HEK293 (cell line): Measurements from ENCODE around the gene B4GALT1.

Experiments used
- GLIS1 ChIP-seq: fragments of 450-650 bp; formaldehyde crosslinking; IDR thresholded peaks from 2 replicates; pipeline ENCODE4 v1.5.1; 2016; ENCODE audit warnings: missing biosample characterization, missing genetic modification characterization
- GLIS2 ChIP-seq: fragments of 450-650 bp; formaldehyde crosslinking; IDR thresholded peaks from 2 replicates; pipeline ENCODE4 v1.5.1; 2016; ENCODE audit warnings: missing biosample characterization, missing genetic modification characterization
- IKZF3 ChIP-seq: fragments of 450-650 bp; IDR thresholded peaks from 2 replicates; pipeline ENCODE4 v1.5.0; 2018; ENCODE audit warnings: missing biosample characterization, mild to moderate bottlenecking, missing genetic modification characterization, moderate library complexity
- KLF1 ChIP-seq: fragments of 450-650 bp; formaldehyde crosslinking; IDR thresholded peaks from 2 replicates; pipeline ENCODE4 v1.5.1; 2016; ENCODE audit warnings: missing biosample characterization, missing genetic modification characterization
- KLF7 ChIP-seq: fragments of 450-650 bp; formaldehyde crosslinking; IDR thresholded peaks from 2 replicates; pipeline ENCODE4 v1.5.1; 2016; ENCODE audit warnings: missing biosample characterization, missing genetic modification characterization, borderline replicate concordance
- SP7 ChIP-seq: fragments of 450-650 bp; formaldehyde crosslinking; IDR thresholded peaks from 2 replicates; pipeline ENCODE4 v1.5.1; 2016; ENCODE audit warnings: missing biosample characterization, missing genetic modification characterization
- TRIM28 ChIP-seq: IDR thresholded peaks from 2 replicates; pipeline ENCODE4 v1.6.1; 2011; ENCODE audit warnings: low read length, control low read depth, borderline replicate concordance
- WT1 ChIP-seq: fragments of 450-650 bp; formaldehyde crosslinking; IDR thresholded peaks from 2 replicates; pipeline ENCODE4 v1.5.1; 2016; ENCODE audit warnings: missing biosample characterization, missing genetic modification characterization
- ZBTB20 ChIP-seq: fragments of 450-650 bp; formaldehyde crosslinking; IDR thresholded peaks from 2 replicates; pipeline ENCODE4 v1.5.1; 2016; ENCODE audit warnings: missing biosample characterization, missing genetic modification characterization
- ZBTB21 ChIP-seq: fragments of 450-650 bp; formaldehyde crosslinking; IDR thresholded peaks from 2 replicates; pipeline ENCODE4 v1.5.1; 2017; ENCODE audit warnings: missing biosample characterization, missing genetic modification characterization
- ZBTB48 ChIP-seq: fragments of 450-650 bp; formaldehyde crosslinking; IDR thresholded peaks from 2 replicates; pipeline ENCODE4 v1.5.1; 2016; ENCODE audit warnings: missing biosample characterization, missing genetic modification characterization
- ZEB2 ChIP-seq: fragments of 450-650 bp; formaldehyde crosslinking; IDR thresholded peaks from 2 replicates; pipeline ENCODE4 v1.5.1; 2016; ENCODE audit warnings: missing biosample characterization, missing genetic modification characterization
- ZNF169 ChIP-seq: fragments of 450-650 bp; formaldehyde crosslinking; IDR thresholded peaks from 2 replicates; pipeline ENCODE4 v1.5.1; 2016; ENCODE audit warnings: missing biosample characterization, missing genetic modification characterization
- ZNF184 ChIP-seq: fragments of 450-650 bp; IDR thresholded peaks from 2 replicates; pipeline ENCODE4 v1.5.1; 2018; ENCODE audit warnings: missing biosample characterization, mild to moderate bottlenecking, missing genetic modification characterization
- ZNF2 ChIP-seq: fragments of 450-650 bp; formaldehyde crosslinking; IDR thresholded peaks from 2 replicates; pipeline ENCODE4 v1.5.1; 2016; ENCODE audit warnings: missing biosample characterization, missing genetic modification characterization
- ZNF335 ChIP-seq: fragments of 450-650 bp; formaldehyde crosslinking; conservative IDR thresholded peaks from 2 replicates; pipeline ENCODE4 v1.5.1; 2016; ENCODE audit warnings: missing biosample characterization, missing genetic modification characterization
- ZNF341 ChIP-seq: fragments of 450-650 bp; formaldehyde crosslinking; IDR thresholded peaks from 2 replicates; pipeline ENCODE4; 2016; ENCODE audit warnings: low read depth, missing biosample characterization, missing genetic modification characterization
- ZNF394 ChIP-seq: fragments of 450-650 bp; formaldehyde crosslinking; IDR thresholded peaks from 2 replicates; pipeline ENCODE4 v1.5.1; 2016; ENCODE audit warnings: missing biosample characterization, missing genetic modification characterization, mild to moderate bottlenecking, moderate library complexity, borderline replicate concordance
- ZNF510 ChIP-seq: fragments of 450-650 bp; formaldehyde crosslinking; IDR thresholded peaks from 2 replicates; pipeline ENCODE4 v1.5.1; 2018; ENCODE audit warnings: mild to moderate bottlenecking, missing genetic modification characterization, missing biosample characterization; ENCODE audit not compliant: insufficient replicate concordance
- ZNF629 ChIP-seq: fragments of 450-650 bp; formaldehyde crosslinking; IDR thresholded peaks from 2 replicates; pipeline ENCODE4 v1.5.1; 2017; ENCODE audit warnings: missing biosample characterization, missing genetic modification characterization
- ZNF843 ChIP-seq: fragments of 450-650 bp; formaldehyde crosslinking; IDR thresholded peaks from 2 replicates; pipeline ENCODE4 v1.5.1; 2016; ENCODE audit warnings: missing biosample characterization, missing genetic modification characterization
- TF ChIP-seq, protein P1 (sequence below): fragments of 450-650 bp; formaldehyde crosslinking; IDR thresholded peaks from 2 replicates; pipeline ENCODE4 v1.5.1; 2017; ENCODE audit warnings: missing biosample characterization, missing genetic modification characterization
- TF ChIP-seq, protein P2 (sequence below): fragments of 450-650 bp; formaldehyde crosslinking; IDR thresholded peaks from 2 replicates; pipeline ENCODE4 v1.5.1; 2016; ENCODE audit warnings: missing biosample characterization, missing genetic modification characterization
- TF ChIP-seq, protein P3 (sequence below): fragments of 450-650 bp; formaldehyde crosslinking; IDR thresholded peaks from 2 replicates; pipeline ENCODE4 v1.5.1; 2016; ENCODE audit warnings: missing biosample characterization, missing genetic modification characterization
- TF ChIP-seq, protein P4 (sequence below): fragments of 450-650 bp; formaldehyde crosslinking; IDR thresholded peaks from 2 replicates; pipeline ENCODE4 v1.5.1; 2017; ENCODE audit warnings: missing biosample characterization, missing genetic modification characterization
- TF ChIP-seq, protein P5 (sequence below): fragments of 450-650 bp; formaldehyde crosslinking; IDR thresholded peaks from 2 replicates; pipeline ENCODE4 v1.5.1; 2016; ENCODE audit warnings: missing biosample characterization, missing genetic modification characterization

The B4GALT1 gene

DNA sequence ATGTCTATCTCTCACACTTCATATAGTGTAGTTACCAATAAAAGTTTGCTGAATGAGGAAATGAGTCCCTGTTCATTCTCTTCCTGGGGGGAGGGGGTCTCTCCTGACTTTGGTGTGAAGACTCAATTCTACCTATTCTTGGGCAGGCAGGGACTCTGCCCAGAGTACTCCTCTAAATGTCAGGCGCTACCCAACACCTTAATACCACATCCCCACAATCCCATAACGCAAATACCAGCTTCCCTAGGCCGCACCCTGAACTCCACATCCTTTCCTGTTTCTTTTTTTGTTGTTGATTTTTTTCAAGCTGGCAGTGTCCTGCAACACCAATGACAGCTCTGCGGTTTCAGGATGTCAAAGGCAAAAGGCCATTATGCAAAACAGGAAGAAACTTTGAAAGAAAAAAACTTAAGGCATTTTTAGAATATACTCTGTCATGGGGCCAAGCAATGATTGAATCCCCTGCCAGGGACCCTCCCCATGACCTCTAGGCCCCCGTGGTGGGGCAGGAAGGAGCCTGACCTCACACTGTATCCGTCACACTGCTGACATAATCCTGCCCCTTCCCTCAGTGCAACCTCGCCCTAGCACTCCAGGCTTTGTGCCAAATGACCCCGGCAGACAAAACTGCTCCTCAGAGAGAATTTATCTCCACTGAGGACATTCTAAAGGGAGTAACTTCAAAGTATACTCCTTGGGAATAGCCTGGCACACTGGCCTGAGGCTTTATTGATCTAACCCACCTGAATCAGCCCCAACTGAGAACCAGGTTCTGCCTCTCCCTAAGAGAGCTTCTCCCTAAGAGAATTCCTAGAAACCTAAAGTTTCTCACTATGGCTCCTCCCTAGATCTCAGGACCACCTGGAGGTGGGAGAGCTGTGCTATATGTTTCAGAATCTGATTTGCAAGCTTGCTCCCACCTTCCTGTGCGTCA lies 8.0 kb downstream of the B4GALT1 start (continued):
- TF ChIP-seq, protein P1, sequence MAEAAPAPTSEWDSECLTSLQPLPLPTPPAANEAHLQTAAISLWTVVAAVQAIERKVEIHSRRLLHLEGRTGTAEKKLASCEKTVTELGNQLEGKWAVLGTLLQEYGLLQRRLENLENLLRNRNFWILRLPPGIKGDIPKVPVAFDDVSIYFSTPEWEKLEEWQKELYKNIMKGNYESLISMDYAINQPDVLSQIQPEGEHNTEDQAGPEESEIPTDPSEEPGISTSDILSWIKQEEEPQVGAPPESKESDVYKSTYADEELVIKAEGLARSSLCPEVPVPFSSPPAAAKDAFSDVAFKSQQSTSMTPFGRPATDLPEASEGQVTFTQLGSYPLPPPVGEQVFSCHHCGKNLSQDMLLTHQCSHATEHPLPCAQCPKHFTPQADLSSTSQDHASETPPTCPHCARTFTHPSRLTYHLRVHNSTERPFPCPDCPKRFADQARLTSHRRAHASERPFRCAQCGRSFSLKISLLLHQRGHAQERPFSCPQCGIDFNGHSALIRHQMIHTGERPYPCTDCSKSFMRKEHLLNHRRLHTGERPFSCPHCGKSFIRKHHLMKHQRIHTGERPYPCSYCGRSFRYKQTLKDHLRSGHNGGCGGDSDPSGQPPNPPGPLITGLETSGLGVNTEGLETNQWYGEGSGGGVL: peak; percentile 17; the same call in 1 of the 2 replicates
- TF ChIP-seq KLF1 (tag by site-specific recombination): peak; percentile 52
- TF ChIP-seq ZEB2 (tag by site-specific recombination): 0 out of 2 replicates have a peak, but pooled peaks have one; percentile 40
- TF ChIP-seq, protein P2, sequence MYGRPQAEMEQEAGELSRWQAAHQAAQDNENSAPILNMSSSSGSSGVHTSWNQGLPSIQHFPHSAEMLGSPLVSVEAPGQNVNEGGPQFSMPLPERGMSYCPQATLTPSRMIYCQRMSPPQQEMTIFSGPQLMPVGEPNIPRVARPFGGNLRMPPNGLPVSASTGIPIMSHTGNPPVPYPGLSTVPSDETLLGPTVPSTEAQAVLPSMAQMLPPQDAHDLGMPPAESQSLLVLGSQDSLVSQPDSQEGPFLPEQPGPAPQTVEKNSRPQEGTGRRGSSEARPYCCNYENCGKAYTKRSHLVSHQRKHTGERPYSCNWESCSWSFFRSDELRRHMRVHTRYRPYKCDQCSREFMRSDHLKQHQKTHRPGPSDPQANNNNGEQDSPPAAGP (tag by site-specific recombination): peak; percentile 98
- no peak for TF ChIP-seq KLF7 (tag by site-specific recombination)
- TF ChIP-seq SP7 (tag by site-specific recombination): peak; percentile 52; the same call in 1 of the 2 replicates
- no peak for TF ChIP-seq ZNF2
- TF ChIP-seq ZNF843: no peak
- no peak for TF ChIP-seq ZNF184
- peak; percentile 78 for TF ChIP-seq GLIS2 (tag by site-specific recombination)
- TF ChIP-seq ZNF394: peak; percentile 70; the same call in 1 of the 2 replicates
- TF ChIP-seq, protein P3, sequence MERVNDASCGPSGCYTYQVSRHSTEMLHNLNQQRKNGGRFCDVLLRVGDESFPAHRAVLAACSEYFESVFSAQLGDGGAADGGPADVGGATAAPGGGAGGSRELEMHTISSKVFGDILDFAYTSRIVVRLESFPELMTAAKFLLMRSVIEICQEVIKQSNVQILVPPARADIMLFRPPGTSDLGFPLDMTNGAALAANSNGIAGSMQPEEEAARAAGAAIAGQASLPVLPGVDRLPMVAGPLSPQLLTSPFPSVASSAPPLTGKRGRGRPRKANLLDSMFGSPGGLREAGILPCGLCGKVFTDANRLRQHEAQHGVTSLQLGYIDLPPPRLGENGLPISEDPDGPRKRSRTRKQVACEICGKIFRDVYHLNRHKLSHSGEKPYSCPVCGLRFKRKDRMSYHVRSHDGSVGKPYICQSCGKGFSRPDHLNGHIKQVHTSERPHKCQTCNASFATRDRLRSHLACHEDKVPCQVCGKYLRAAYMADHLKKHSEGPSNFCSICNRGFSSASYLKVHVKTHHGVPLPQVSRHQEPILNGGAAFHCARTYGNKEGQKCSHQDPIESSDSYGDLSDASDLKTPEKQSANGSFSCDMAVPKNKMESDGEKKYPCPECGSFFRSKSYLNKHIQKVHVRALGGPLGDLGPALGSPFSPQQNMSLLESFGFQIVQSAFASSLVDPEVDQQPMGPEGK: peak; percentile 86
- 0 out of 2 replicates have a peak, but pooled peaks have one; percentile 41 for TF ChIP-seq ZNF335 (tag by site-specific recombination)
- no peak for TF ChIP-seq ZNF169 (tag by site-specific recombination)
- TF ChIP-seq IKZF3: 0 out of 2 replicates have a peak, but pooled peaks have one; percentile 9
- no peak for TF ChIP-seq ZBTB20 (tag by site-specific recombination)
- TF ChIP-seq GLIS1: peak; percentile 88
- peak; percentile 77 for TF ChIP-seq ZBTB21 (tag by site-specific recombination)
- TF ChIP-seq, protein P4, sequence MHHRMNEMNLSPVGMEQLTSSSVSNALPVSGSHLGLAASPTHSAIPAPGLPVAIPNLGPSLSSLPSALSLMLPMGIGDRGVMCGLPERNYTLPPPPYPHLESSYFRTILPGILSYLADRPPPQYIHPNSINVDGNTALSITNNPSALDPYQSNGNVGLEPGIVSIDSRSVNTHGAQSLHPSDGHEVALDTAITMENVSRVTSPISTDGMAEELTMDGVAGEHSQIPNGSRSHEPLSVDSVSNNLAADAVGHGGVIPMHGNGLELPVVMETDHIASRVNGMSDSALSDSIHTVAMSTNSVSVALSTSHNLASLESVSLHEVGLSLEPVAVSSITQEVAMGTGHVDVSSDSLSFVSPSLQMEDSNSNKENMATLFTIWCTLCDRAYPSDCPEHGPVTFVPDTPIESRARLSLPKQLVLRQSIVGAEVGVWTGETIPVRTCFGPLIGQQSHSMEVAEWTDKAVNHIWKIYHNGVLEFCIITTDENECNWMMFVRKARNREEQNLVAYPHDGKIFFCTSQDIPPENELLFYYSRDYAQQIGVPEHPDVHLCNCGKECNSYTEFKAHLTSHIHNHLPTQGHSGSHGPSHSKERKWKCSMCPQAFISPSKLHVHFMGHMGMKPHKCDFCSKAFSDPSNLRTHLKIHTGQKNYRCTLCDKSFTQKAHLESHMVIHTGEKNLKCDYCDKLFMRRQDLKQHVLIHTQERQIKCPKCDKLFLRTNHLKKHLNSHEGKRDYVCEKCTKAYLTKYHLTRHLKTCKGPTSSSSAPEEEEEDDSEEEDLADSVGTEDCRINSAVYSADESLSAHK (tag by site-specific recombination): no peak
- TF ChIP-seq ZNF629 (tag by site-specific recombination): peak; percentile 94
- 0 out of 2 replicates have a peak, but pooled peaks have one; percentile 24 for TF ChIP-seq TRIM28
- no peak for TF ChIP-seq ZNF510 (tag by site-specific recombination)
- peak; percentile 63; the same call in 1 of the 2 replicates for TF ChIP-seq ZBTB48 (tag by site-specific recombination)
- peak; percentile 66 for TF ChIP-seq ZNF341
- TF ChIP-seq WT1 (tag by site-specific recombination): peak; percentile 89
- TF ChIP-seq, protein P5, sequence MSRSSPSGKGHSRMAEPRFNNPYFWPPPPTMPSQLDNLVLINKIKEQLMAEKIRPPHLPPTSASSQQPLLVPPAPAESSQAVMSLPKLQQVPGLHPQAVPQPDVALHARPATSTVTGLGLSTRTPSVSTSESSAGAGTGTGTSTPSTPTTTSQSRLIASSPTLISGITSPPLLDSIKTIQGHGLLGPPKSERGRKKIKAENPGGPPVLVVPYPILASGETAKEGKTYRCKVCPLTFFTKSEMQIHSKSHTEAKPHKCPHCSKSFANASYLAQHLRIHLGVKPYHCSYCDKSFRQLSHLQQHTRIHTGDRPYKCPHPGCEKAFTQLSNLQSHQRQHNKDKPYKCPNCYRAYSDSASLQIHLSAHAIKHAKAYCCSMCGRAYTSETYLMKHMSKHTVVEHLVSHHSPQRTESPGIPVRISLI (tag by site-specific recombination): 0 out of 2 replicates have a peak, but pooled peaks have one; percentile 22
